Psoas muscle (tissue), 8 donors: ENCODE data around the gene MARCHF10. TPM values are rescaled to one million over a fixed set of nuclear protein-coding genes. Genes with fewer than 3 reads are reported as not detected.

Experiments
- ATAC-seq, 4 donors: fragments of 200-7000 bp; cut with Tn5 transposase; one replicate each; pipeline ENCODE4 v1.9.1; 2020; ENCODE audit warnings: moderate library complexity in 3 of 4, mild to moderate bottlenecking in 2 of 4
- DNase-seq, 2 donors: peaks; one replicate each; pipeline ENCODE4 v3.0.0-alpha.2; 2020
- H3K27ac ChIP-seq: fragments of 200-600 bp; one replicate; pipeline ENCODE4 v1.8.0; 2022
- H3K27me3 ChIP-seq, 3 donors: fragments of 200-600 bp in 1 of 3; one replicate each; pipeline versions ENCODE4 v1.6.1 to v1.8.0; 2013 to 2022; ENCODE audit warnings: low read length in 2 of 3, mild to moderate bottlenecking in 2 of 3, moderate library complexity in 1 of 3; ENCODE audit not compliant: insufficient read depth in 3 of 3
- H3K36me3 ChIP-seq, 2 donors: fragments of 200-600 bp in 1 of 2; one replicate each; pipeline versions ENCODE4 v1.6.1 to v1.8.0; 2013 to 2022; ENCODE audit warnings: low read depth in 1 of 2, mild to moderate bottlenecking in 1 of 2, moderate library complexity in 1 of 2; ENCODE audit not compliant: insufficient read depth in 1 of 2
- H3K4me1 ChIP-seq: fragments of 200-600 bp; one replicate; pipeline ENCODE4 v1.8.0; 2022
- H3K4me3 ChIP-seq: fragments of 200-600 bp; one replicate; pipeline ENCODE4 v1.8.0; 2022; ENCODE audit warnings: mild to moderate bottlenecking
- H3K9me3 ChIP-seq: fragments of 200-600 bp; one replicate; pipeline ENCODE4 v1.8.0; 2022
- WGBS, 3 donors: extraction: QIAGEN DNeasy Blood & Tissue Kit; methylation state at CpG; one replicate each; pipeline versions ENCODE4 v1.1.6 to v1.1.7; 2013; 5-methylcytosine and 5-hydroxymethylcytosine counted together
- intact Hi-C, 2 donors: fragments of 100-400 bp; cut with DNase I; formaldehyde crosslinking; loops; one replicate each; pipeline versions ENCODE4 v1.11.0 to v1.14.2; 2022
- long read RNA-seq, 2 donors: library from polyadenylated mRNA; unstranded; transcript quantifications; one replicate each; pipeline ENCODE4 v2.0.0, GENCODE V29; 2021
- polyA plus RNA-seq, 3 donors: library from polyadenylated mRNA; stranded (reverse); fragments of 200-250 nt; gene quantifications; one replicate each; pipeline ENCODE4 v1.2.3, GENCODE V29; 2013
- total RNA-seq, 4 donors: library from RNA; stranded (reverse); fragmentation: NEBNext Ultra II Directional in 2 of 4; extraction: Animal tissue kit (Norgen Biotek cat#: 25700) in 2 of 4; gene quantifications; one replicate each; pipeline versions ENCODE4 v1.2.1 to v1.2.4, GENCODE V29; 2021 to 2023
- TF ChIP-seq, protein P1 (sequence below): fragments of 200-600 bp; IDR thresholded peaks from one replicate; pipeline ENCODE4 v1.8.0; 2022; ENCODE audit warnings: antibody characterized with exemption
- donor health status: healthy with polysubstance abuse.
- donor health status: DM: no; HTN: no; CAD: no; lungs with moderate emphysema.
- donor health status: Bipolar disorder and iron deficiency.
- donor health status: healthy.
- donor health status: DM: yes; HTN: yes; CAD: no.
- donor health status: DM: no; HTN: no; CAD: no.
- donor health status: DM: no; HTN: no; CAD: no.
- donor health status: DM: yes; HTN: yes; CAD: no.

The MARCHF10 gene
- total RNA-seq = not detected
- polyA plus RNA-seq = under 1 TPM in 1 of 3 donors, not detected in 2; 0.01 TPM
- long read RNA-seq, donor 1 = 0 reads
- long read RNA-seq, donor 2 = 0 reads

GRCh38 chr17:62807812-62808575, at the start of gene MARCHF10:
TSS of gene MARCHF10 (minus strand) at chr17:62808314. CDS start at chr17:62801735, 6,579 bp downstream.
- DNase-seq (no peak), ATAC-seq (no peak)
- no peaks in the 10 kb centered on the region for H3K9me3 ChIP-seq
- H3K36me3 ChIP-seq = no peaks in the 10 kb centered on the region
- H3K27me3 ChIP-seq = peaks cover 0 to 37% (median 2%) of the 10 kb centered on the region in 3 donors
- 11 to 17% (median 12%) methylated on average over 35 to 57 of the region's 57 CpGs for whole genome bisulfite sequencing, 3 donors
- no peak within 1 kb of the TSS for H3K27ac ChIP-seq
- no peaks in the 10 kb centered on the region for H3K4me1 ChIP-seq
- H3K4me3 ChIP-seq = peak within 1 kb of the TSS; percentile 32
- TF ChIP-seq, protein P1, sequence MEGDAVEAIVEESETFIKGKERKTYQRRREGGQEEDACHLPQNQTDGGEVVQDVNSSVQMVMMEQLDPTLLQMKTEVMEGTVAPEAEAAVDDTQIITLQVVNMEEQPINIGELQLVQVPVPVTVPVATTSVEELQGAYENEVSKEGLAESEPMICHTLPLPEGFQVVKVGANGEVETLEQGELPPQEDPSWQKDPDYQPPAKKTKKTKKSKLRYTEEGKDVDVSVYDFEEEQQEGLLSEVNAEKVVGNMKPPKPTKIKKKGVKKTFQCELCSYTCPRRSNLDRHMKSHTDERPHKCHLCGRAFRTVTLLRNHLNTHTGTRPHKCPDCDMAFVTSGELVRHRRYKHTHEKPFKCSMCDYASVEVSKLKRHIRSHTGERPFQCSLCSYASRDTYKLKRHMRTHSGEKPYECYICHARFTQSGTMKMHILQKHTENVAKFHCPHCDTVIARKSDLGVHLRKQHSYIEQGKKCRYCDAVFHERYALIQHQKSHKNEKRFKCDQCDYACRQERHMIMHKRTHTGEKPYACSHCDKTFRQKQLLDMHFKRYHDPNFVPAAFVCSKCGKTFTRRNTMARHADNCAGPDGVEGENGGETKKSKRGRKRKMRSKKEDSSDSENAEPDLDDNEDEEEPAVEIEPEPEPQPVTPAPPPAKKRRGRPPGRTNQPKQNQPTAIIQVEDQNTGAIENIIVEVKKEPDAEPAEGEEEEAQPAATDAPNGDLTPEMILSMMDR = no peak
- intact Hi-C loops = no loop called here

GRCh38 chr17:62857526-62857925, 49.4 kb upstream of the MARCHF10 start:
- Histone ChIP-seq H3K27ac (no peak overlapping the region), H3K4me3 (no peak overlapping the region), H3K27me3 (no peaks in the 10 kb centered on the region), H3K36me3 (no peaks in the 10 kb centered on the region), H3K9me3 (no peaks in the 10 kb centered on the region), H3K4me1 (no peaks in the 10 kb centered on the region)
- no peak for DNase-seq
- WGBS, 3 donors = 66 to 75% (median 66%) methylated on average over 6 of the region's 6 CpGs
- TF ChIP-seq, protein P1 = no peak
- intact Hi-C loops = no loop called here
- no peak for ATAC-seq

DNA sequence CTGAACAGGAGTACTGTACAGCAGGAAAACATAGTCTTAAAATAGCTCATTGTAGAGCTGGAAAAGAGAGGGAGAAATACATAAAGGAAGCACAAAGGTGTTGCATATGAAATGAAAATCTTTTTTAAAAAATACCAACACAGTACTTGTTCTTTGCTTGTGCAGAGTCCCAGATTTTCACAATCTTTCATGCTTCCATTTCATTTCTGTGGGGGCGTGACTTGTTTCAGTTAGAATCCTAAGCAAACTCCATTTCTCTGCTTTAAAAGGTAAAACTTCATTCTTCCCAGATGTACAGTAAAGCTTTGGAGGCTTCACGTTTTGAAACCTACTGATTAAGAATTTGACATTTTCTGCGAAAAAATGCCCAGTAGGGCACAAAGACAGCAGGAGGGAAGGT, 48.5 kb upstream of the MARCHF10 start:
- no peaks in the 10 kb centered on the region for H3K27me3 ChIP-seq
- no peak overlapping the region for H3K27ac ChIP-seq
- intact Hi-C loops = no loop called here
- H3K9me3 ChIP-seq = no peaks in the 10 kb centered on the region
- no peak for DNase-seq
- no peaks in the 10 kb centered on the region for H3K36me3 ChIP-seq
- H3K4me1 ChIP-seq = no peaks in the 10 kb centered on the region
- WGBS, 3 donors = 70 to 84% (median 71%) methylated on average over 3 of the region's 3 CpGs
- TF ChIP-seq, protein P1 = no peak
- ATAC-seq = no peak
- no peak overlapping the region for H3K4me3 ChIP-seq

DNA sequence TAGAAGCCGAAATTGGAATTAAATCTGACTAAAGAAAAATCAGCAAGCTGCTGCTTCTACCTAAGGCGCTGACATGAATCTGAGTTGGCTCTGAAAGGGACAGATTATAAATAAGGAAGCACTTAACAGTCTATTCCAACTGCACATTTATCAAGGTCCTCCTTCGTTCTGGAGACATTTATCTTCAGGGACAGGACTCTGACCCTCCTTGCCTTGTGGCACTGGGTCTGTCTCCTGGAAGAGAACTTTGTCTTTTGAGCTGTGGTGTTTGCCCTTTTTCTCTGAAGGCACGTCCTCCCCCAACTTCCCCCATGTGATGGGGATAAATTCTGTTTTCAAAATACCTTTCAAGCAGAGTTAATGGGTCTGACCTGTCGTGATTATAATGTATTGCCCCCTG, 47.0 kb upstream of the MARCHF10 start:
- WGBS, 3 donors = 75 to 87% (median 80%) methylated on average over 5 of the region's 5 CpGs
- Histone ChIP-seq H3K27ac (no peak overlapping the region), H3K27me3 (no peaks in the 10 kb centered on the region), H3K4me1 (no peaks in the 10 kb centered on the region), H3K36me3 (no peaks in the 10 kb centered on the region), H3K4me3 (no peak overlapping the region), H3K9me3 (no peaks in the 10 kb centered on the region)
- TF ChIP-seq, protein P1 = no peak
- intact Hi-C loops = no loop called here
- no peak for DNase-seq
- no peak for ATAC-seq
